ENCODE measurements around the gene LHPP.

DNA sequence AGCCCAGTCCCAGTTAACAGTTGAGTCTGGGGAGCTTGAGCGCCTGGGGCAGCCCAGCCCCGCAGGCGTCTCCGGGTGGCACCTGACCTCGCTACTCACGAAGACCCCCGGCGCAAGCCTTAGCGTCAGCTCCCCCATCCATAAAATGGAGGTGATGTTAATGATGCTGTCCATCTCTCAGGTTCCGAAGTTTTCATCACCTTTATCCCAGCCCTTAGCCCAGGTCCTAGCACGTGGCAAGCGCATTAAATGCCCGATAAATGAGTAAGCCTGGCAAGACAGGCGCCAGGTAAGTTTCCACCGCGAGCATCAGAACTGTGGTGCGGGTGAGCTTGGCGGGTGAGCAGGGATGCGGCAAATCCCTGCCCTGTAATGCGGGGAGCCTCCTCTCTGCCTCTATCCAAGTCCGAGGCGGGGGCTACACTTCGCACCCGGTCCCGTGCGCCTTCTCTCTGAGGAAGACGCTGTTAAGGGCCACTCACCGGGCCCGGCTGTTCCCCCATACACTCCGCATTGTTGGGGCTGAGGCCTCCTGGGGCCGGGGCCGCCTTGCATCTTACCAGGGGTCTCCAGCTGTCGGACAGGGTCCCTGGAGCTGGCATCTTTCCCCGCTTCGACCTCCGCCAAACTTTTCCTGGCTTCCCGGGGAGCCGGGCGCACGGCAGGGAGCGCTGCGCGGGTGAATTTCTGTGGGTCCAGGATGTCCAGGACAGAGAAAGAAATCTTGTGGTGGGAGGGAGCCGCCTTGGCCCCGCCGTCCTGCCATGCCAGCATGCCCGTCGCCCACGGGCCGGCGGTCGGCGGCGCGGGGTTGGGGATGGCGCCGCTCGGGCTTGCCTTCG lies 12.2 kb upstream of the LHPP start:
- TF ChIP-seq, protein P1, sequence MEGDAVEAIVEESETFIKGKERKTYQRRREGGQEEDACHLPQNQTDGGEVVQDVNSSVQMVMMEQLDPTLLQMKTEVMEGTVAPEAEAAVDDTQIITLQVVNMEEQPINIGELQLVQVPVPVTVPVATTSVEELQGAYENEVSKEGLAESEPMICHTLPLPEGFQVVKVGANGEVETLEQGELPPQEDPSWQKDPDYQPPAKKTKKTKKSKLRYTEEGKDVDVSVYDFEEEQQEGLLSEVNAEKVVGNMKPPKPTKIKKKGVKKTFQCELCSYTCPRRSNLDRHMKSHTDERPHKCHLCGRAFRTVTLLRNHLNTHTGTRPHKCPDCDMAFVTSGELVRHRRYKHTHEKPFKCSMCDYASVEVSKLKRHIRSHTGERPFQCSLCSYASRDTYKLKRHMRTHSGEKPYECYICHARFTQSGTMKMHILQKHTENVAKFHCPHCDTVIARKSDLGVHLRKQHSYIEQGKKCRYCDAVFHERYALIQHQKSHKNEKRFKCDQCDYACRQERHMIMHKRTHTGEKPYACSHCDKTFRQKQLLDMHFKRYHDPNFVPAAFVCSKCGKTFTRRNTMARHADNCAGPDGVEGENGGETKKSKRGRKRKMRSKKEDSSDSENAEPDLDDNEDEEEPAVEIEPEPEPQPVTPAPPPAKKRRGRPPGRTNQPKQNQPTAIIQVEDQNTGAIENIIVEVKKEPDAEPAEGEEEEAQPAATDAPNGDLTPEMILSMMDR (conservative IDR thresholded peaks at IDR 0.05), result no peak
- no peak for TF ChIP-seq EZH2 (IDR thresholded peaks at IDR 0.05; ENCODE audit: low read depth)
